ENCODE data around the gene GOLGA6L2. TPM values are rescaled to one million over a fixed set of nuclear protein-coding genes. Genes with fewer than 3 reads are reported as not detected.

The GOLGA6L2 gene
- polyA plus RNA-seq, 3 donors: not detected

DNA sequence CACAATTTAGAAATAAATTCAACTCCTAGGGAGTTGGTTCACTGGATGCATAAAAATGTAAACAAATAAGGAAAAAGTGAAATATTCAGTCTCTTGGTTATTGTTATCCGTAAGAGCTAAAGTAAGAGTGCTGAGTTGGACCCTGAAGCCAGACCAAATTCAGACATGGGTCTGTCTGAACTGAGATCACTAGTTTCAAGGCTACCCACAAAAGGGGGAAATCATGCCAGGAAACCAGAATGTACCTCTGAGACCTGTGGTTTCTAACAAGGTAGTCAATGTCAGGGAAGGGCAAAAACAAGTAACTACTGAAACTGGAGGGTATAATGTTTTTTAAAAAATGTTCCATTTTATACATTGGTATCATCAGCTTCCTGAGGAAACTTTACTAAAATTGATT is 35.2 kb upstream of the GOLGA6L2 start:
- TF ChIP-seq, protein P1, sequence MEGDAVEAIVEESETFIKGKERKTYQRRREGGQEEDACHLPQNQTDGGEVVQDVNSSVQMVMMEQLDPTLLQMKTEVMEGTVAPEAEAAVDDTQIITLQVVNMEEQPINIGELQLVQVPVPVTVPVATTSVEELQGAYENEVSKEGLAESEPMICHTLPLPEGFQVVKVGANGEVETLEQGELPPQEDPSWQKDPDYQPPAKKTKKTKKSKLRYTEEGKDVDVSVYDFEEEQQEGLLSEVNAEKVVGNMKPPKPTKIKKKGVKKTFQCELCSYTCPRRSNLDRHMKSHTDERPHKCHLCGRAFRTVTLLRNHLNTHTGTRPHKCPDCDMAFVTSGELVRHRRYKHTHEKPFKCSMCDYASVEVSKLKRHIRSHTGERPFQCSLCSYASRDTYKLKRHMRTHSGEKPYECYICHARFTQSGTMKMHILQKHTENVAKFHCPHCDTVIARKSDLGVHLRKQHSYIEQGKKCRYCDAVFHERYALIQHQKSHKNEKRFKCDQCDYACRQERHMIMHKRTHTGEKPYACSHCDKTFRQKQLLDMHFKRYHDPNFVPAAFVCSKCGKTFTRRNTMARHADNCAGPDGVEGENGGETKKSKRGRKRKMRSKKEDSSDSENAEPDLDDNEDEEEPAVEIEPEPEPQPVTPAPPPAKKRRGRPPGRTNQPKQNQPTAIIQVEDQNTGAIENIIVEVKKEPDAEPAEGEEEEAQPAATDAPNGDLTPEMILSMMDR (IDR thresholded peaks at IDR 0.05): no peak
- H3K36me3 ChIP-seq (replicated peaks in 1 of 2; ENCODE audit: control insufficient read depth in 1 of 2, insufficient read depth in 2 of 2, low read length in 2 of 2): no peaks in the 10 kb centered on the region
- no peaks in the 10 kb centered on the region for H3K4me1 ChIP-seq (ENCODE audit: control insufficient read depth in 1 of 2, insufficient read depth in 2 of 2, low read length in 2 of 2)
- no peak overlapping the region for H3K9ac ChIP-seq (ENCODE audit: insufficient read depth, low read length, poor library complexity, severe bottlenecking)
- DNase-seq: no peak
- Mint-ChIP-seq H3K27me3 (ENCODE audit: low read depth in 3 of 3) (peaks cover 0 to 9% (median 2%) of the 10 kb centered on the region in 3 donors), H3K9me3 (peaks cover 0 to 2% (median 0%) of the 10 kb centered on the region in 7 donors), H3K4me3 (no peak overlapping the region), H3K27ac (no peak overlapping the region), H3K4me1 (no peaks in the 10 kb centered on the region), H3K36me3 (no peaks in the 10 kb centered on the region)
- H2AFZ ChIP-seq (ENCODE audit: insufficient read depth, low read depth, low read length, poor library complexity, severe bottlenecking): no peak overlapping the region
- no peaks in the 10 kb centered on the region for H3K79me2 ChIP-seq (ENCODE audit: insufficient read depth, low read length)
- no peak overlapping the region for H3K4me2 ChIP-seq (replicated peaks; ENCODE audit: extremely low read depth, low read length, poor library complexity, severe bottlenecking)
- no peaks in the 10 kb centered on the region for H3K27me3 ChIP-seq (ENCODE audit: control insufficient read depth in 2 of 2, insufficient read depth in 2 of 2, low read length in 2 of 2)
- H3K4me3 ChIP-seq (replicated peaks in 1 of 3; ENCODE audit: low read depth in 2 of 3, low read length in 3 of 3): no peak overlapping the region
- no peak overlapping the region for H3K27ac ChIP-seq (ENCODE audit: low read depth in 1 of 2, low read length in 2 of 2)
- intact Hi-C loops (cut with micrococcal nuclease): no loop called here
- H3K9me3 ChIP-seq (replicated peaks in 1 of 2; ENCODE audit: control insufficient read depth in 1 of 2, insufficient read depth in 1 of 2, low read length in 2 of 2): no peaks in the 10 kb centered on the region
- 100% methylated on average over 1 of the region's 1 CpG for WGBS (ENCODE audit: insufficient coverage)
- H4K20me1 ChIP-seq (ENCODE audit: insufficient read depth, low read length): no peaks in the 10 kb centered on the region

DNA sequence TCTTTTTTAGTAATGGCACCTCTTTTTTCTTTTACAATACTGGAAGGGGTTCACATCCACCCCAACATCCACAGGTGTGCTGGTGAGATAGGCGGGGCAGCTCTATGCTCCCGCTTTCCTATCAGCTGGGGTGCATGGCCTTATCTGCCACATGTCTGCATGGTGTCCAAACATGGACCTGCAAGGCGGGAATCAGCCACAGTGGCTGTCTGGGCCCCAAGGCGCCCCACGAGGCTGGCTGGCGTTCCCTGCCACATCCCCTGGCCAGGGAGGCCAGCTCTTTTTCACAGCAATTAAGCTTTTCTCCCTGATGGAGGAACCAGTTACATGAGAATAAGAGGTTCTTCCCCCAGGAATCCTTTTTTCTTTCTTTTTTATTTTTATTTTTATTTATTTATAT is 30.9 kb upstream of the GOLGA6L2 start:
- Histone ChIP-seq H3K36me3 (replicated peaks in 1 of 2; ENCODE audit: control insufficient read depth in 1 of 2, insufficient read depth in 2 of 2, low read length in 2 of 2) (no peaks in the 10 kb centered on the region), H3K27me3 (ENCODE audit: control insufficient read depth in 2 of 2, insufficient read depth in 2 of 2, low read length in 2 of 2) (no peaks in the 10 kb centered on the region), H3K79me2 (ENCODE audit: insufficient read depth, low read length) (no peaks in the 10 kb centered on the region), H3K27ac (ENCODE audit: low read depth in 1 of 2, low read length in 2 of 2) (no peak overlapping the region), H2AFZ (ENCODE audit: insufficient read depth, low read depth, low read length, poor library complexity, severe bottlenecking) (no peak overlapping the region), H3K9me3 (replicated peaks in 1 of 2; ENCODE audit: control insufficient read depth in 1 of 2, insufficient read depth in 1 of 2, low read length in 2 of 2) (no peaks in the 10 kb centered on the region), H3K9ac (ENCODE audit: insufficient read depth, low read length, poor library complexity, severe bottlenecking) (no peak overlapping the region), H3K4me3 (replicated peaks in 1 of 3; ENCODE audit: low read depth in 2 of 3, low read length in 3 of 3) (no peak overlapping the region), H4K20me1 (ENCODE audit: insufficient read depth, low read length) (no peaks in the 10 kb centered on the region), H3K4me1 (ENCODE audit: control insufficient read depth in 1 of 2, insufficient read depth in 2 of 2, low read length in 2 of 2) (no peaks in the 10 kb centered on the region), H3K4me2 (replicated peaks; ENCODE audit: extremely low read depth, low read length, poor library complexity, severe bottlenecking) (no peak overlapping the region)
- Mint-ChIP-seq H3K27ac (no peak overlapping the region), H3K4me3 (no peak overlapping the region), H3K9me3 (peaks cover 0 to 2% (median 0%) of the 10 kb centered on the region in 7 donors), H3K27me3 (ENCODE audit: low read depth in 3 of 3) (peaks cover 0 to 6% (median 1%) of the 10 kb centered on the region in 3 donors), H3K36me3 (no peaks in the 10 kb centered on the region), H3K4me1 (no peaks in the 10 kb centered on the region)
- intact Hi-C loops (cut with micrococcal nuclease): no loop called here
- no peak for DNase-seq
- 100% methylated on average over 5 of the region's 6 CpGs for WGBS (ENCODE audit: insufficient coverage)
- TF ChIP-seq, protein P1 (IDR thresholded peaks at IDR 0.05): no peak

Measured in CD14-positive monocyte (primary cell).